ENCODE measurements around the gene MACROD1. TPM values are rescaled to one million over a fixed set of nuclear protein-coding genes. Genes with fewer than 3 reads are reported as not detected.
"Not testable (repeated sequence)": the region's sequence is repeated elsewhere in the genome, so short reads cannot be mapped to it uniquely, and the experiment has no call there.

The MACROD1 gene
- total RNA-seq, 4 donors from 2014 or later = 10.4 to 31.5 (median 19.5) TPM

DNA sequence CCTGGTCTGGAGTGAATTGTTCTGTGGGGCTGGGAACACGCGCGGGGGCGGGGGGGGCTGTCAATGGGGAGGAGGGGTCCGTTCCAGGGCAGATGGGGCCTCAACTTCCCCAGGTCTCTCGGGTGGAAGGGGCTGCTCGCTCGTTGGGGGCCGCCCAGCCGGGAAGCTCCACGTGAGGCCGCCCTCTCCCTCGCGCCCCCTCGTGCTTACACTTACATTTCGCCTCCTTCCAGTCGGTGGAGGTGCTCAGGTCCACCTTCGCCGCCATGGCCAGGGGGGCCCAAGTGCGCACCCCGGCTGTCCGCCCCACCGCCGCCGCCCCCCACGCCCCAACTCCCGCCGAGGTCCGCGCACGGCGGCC is 452 bp downstream of the MACROD1 start:
- peak overlapping the region; percentile 84 to 95 (median 90) for H3K27ac ChIP-seq
- DNase-seq = no peak
- no peaks in the 10 kb centered on the region for H3K9me3 ChIP-seq
- peak overlapping the region; percentile 60 to 97 (median 76) for H3K4me3 ChIP-seq
- intact Hi-C loops (cut with DNase I) = no loop called here
- TF ChIP-seq, protein P1, sequence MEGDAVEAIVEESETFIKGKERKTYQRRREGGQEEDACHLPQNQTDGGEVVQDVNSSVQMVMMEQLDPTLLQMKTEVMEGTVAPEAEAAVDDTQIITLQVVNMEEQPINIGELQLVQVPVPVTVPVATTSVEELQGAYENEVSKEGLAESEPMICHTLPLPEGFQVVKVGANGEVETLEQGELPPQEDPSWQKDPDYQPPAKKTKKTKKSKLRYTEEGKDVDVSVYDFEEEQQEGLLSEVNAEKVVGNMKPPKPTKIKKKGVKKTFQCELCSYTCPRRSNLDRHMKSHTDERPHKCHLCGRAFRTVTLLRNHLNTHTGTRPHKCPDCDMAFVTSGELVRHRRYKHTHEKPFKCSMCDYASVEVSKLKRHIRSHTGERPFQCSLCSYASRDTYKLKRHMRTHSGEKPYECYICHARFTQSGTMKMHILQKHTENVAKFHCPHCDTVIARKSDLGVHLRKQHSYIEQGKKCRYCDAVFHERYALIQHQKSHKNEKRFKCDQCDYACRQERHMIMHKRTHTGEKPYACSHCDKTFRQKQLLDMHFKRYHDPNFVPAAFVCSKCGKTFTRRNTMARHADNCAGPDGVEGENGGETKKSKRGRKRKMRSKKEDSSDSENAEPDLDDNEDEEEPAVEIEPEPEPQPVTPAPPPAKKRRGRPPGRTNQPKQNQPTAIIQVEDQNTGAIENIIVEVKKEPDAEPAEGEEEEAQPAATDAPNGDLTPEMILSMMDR (IDR thresholded peaks at IDR 0.05) = no peak
- TF ChIP-seq POLR2A (IDR thresholded peaks at IDR 0.05) = no peak
- no peaks in the 10 kb centered on the region for H3K27me3 ChIP-seq
- H3K4me1 ChIP-seq = peaks cover 18 to 38% (median 20%) of the 10 kb centered on the region in 3 donors
- no CpG with 5 or more reads among the region's 32 CpGs for WGBS, 2 donors
- peaks cover 0 to 4% (median 0%) of the 10 kb centered on the region in 3 donors for H3K36me3 ChIP-seq

DNA sequence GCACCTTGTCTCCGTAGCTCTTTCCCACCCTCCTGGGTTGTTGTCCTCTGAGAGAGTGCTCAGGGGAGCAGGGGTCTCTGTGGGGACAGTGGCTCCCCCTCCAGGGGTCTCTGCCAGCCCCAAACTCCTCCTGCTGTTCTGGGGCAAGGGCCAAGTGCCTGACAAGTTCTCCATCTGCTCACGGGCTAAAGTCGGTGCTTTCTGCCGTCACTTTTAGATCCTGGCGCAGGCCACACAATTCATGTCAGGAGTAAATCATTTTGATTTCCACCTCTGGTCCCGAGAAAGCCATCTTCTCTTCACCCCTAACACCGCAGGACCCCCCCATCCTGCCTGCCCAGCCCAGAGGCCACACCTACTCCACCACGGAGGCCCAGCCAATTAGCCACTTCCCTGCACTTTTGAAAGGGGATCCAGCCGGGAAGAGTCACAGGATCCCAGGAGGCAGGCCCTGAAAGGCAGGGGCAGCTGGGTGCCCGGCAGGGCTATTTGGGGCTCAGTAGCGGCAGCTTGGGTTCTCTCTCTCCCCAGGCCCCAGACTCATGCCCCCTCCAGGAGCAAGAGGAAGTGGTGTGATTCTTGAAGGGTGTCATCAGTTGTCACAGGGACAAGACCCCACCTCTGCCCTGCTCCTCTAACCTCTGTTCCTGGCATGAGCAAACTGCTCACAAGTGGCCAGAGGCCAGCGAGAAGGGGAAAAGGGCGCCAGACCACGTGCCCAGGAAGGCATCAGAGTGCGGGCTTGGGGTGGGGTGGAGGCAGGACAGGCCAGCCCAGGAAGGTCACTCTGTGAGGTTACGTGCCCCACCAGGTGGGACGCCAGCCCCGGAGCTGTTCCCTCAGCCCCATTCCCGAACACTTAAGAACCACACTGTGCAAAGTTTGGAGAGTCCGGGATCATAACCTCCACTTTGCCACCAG is 1.3 kb downstream of the MACROD1 start:
- no peak for DNase-seq
- 47 to 67% methylated on average over 10 to 12 of the region's 20 CpGs for WGBS, 2 donors
- Histone ChIP-seq H3K27ac (peak overlapping the region; percentile 84 to 95 (median 90)), H3K4me3 (peak overlapping the region; percentile 60 to 97 (median 76)), H3K27me3 (no peaks in the 10 kb centered on the region), H3K9me3 (no peaks in the 10 kb centered on the region), H3K36me3 (peaks cover 0 to 4% (median 0%) of the 10 kb centered on the region in 3 donors), H3K4me1 (peaks cover 18 to 44% (median 20%) of the 10 kb centered on the region in 3 donors)
- intact Hi-C loops (cut with DNase I) = no loop called here
- TF ChIP-seq, protein P1 (IDR thresholded peaks at IDR 0.05) = no peak
- TF ChIP-seq POLR2A (IDR thresholded peaks at IDR 0.05) = no peak

DNA sequence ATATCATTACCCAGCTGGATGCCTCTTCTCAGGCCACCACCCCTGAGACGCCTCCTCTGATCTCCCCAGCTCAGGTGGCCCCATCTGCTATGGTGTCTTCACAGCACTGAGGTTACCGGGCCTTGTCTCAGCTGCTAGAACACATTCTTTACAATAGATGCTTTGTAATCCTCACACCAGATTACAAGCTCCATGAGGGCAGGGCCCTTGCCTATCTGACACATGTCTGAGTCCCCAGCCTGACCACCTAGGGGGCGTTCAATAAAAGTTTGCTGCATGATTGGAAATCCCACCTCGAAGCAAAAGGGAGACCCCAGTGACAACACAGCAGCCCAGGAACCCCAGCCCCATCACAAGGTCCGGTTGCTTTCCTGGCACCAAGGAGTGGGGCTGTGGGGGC is 2.0 kb downstream of the MACROD1 start:
- DNase-seq = no peak
- Histone ChIP-seq H3K36me3 (peaks cover 0 to 4% (median 0%) of the 10 kb centered on the region in 3 donors), H3K4me1 (peaks cover 18 to 46% (median 20%) of the 10 kb centered on the region in 3 donors), H3K27ac (no peak overlapping the region), H3K27me3 (no peaks in the 10 kb centered on the region), H3K9me3 (no peaks in the 10 kb centered on the region), H3K4me3 (no peak overlapping the region)
- TF ChIP-seq POLR2A (IDR thresholded peaks at IDR 0.05) = no peak
- TF ChIP-seq, protein P1 (IDR thresholded peaks at IDR 0.05) = no peak
- 88 to 89% methylated on average over 4 to 5 of the region's 5 CpGs for WGBS, 2 donors
- intact Hi-C loops (cut with DNase I) = no loop called here

DNA sequence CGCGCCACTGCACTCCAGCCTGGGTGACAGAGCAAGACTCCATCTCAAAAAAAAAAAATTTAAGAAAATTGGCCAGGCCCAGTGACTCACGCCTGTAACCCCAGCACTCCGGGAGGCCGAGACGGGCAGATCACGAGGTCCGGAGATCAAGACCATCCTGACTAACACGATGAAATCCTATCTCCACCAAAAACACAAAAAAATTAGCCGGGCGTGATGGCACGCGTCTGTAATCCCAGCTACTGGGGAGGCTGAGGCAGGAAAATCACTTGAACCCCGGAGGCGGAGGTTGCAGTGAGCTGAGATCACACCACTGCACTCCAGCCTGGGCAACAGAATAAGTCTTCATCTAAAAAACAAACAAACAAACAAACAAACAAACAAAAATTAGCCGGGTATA is 3.1 kb downstream of the MACROD1 start:
- H3K4me1 ChIP-seq = peaks cover 18 to 45% (median 20%) of the 10 kb centered on the region in 3 donors
- DNase-seq; H3K9me3 ChIP-seq; intact Hi-C loops (cut with DNase I); H3K36me3 ChIP-seq; H3K27ac ChIP-seq; H3K27me3 ChIP-seq; H3K4me3 ChIP-seq: not testable (repeated sequence)
- WGBS, 2 donors = 83 to 89% methylated on average over 14 to 16 of the region's 16 CpGs

DNA sequence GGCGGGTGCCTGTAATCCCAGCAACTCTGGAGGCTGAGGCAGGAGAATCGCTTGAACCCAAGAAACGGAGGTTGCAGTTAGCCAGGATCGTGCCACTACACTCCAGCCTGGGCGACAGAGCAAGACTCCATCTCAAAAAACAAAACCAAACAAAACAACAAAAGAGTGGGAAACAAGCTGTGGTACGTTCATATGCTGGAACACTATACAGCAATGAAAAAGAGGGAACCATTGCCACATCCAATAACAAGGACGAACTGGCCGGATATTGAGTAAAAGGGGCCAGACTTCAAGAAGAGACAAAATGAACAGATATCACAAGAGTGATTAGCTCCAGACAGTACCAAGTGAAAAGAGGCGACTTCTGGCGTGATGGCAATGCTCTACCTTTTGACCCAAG is 4.9 kb downstream of the MACROD1 start:
- Histone ChIP-seq H3K36me3 (peaks cover 0 to 10% (median 0%) of the 10 kb centered on the region in 3 donors), H3K4me3 (no peak overlapping the region), H3K4me1 (peaks cover 11 to 28% (median 12%) of the 10 kb centered on the region in 3 donors), H3K27me3 (no peaks in the 10 kb centered on the region), H3K27ac (no peak overlapping the region), H3K9me3 (no peaks in the 10 kb centered on the region)
- 89 to 95% methylated on average over 6 to 10 of the region's 10 CpGs for WGBS, 2 donors
- intact Hi-C loops (cut with DNase I) = no loop called here
- no peak for TF ChIP-seq POLR2A (IDR thresholded peaks at IDR 0.05)
- TF ChIP-seq, protein P1 (IDR thresholded peaks at IDR 0.05) = no peak
- DNase-seq = no peak
